Hindlimb muscle (tissue), 1 donor: ENCODE results near the gene PEAK3. TPM values are rescaled to one million over a fixed set of nuclear protein-coding genes. Genes with fewer than 3 reads are reported as not detected.

ENCODE experiments used
- DNase-seq: peaks from one replicate; pipeline ENCODE4 v3.0.0-alpha.2; 2013
- polyA plus RNA-seq: library from polyadenylated mRNA; unstranded; fragments of 120-200 nt; gene quantifications from one replicate; pipeline ENCODE4 v1.2.1, GENCODE V29; 2013; ENCODE audit not compliant: insufficient read length

The PEAK3 gene
- polyA plus RNA-seq, 1 donor, result not detected

DNA sequence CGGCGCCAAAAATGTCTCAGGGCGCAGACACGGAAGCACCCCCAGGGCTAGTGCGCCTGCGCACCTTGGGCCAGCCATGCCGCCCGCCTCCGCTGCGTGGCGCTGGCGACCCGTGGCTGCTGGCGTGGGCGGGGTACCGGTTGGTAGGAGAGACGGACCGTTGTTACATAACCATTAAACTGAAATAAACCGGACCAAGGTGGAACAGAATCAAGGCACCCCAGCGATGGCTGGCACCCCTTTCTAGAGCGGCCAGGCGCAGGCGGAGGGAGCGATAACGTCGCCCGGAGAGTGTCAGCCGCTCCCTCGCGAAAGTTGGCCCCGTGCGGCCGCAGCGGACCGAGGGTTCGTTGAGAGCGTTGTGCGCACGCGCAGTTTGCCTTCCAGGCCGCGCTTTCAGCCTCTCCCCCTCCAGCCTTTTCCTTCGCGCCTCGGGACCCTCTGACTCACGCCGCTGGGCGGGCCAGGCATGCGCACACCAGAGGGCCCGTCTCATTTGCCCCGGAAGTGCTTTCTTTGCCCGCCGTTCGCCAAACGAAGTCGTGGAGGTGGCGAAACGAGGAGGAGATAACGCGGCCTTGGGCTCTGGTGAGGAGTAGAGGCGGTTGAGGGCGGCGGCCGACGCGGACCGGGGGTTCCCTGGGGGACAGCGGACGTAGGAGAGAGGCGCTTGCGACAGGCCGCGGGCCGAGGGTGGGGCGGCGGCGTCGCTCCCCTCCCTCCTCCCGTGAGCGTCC is 45.5 kb downstream of the PEAK3 start, which contains the start of the genes PLEKHJ1 and SF3A2:
Gene PLEKHJ1, minus strand, starts transcription at position 16 of the 737 bp plus-strand sequence. CDS start 81 bp downstream, outside the sequence.
Gene SF3A2, plus strand, starts transcription at position 511 of the 737 bp plus-strand sequence. CDS start 6,595 bp downstream, outside the sequence.
- peak; percentile 99 for DNase-seq

- DNase-seq, result no peak
These were observed 46.0 kb downstream of the PEAK3 start for GRCh38 chr19:2236064-2236313.

- no peak for DNase-seq
These were observed 46.5 kb downstream of the PEAK3 start for GRCh38 chr19:2235381-2236063.

DNA sequence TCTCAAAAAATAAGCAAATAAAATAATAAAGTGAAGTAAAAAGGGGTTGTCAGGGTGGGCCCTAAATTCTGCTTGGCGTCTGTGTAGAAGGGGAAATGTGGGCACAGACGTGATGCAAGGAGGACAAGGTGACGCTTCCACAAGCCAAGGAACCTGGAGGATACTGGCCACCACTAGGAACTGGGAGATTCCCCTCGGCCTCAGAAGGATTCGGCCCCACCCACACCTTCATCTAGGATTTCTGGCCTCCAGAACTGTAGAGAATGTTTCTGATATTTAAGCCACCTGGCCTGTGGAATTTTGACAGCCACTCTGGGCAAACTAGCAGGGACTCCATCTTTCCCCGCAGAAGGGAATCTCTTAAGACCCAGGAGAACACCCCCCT is 47.0 kb downstream of the PEAK3 start:
- DNase-seq, result no peak

DNA sequence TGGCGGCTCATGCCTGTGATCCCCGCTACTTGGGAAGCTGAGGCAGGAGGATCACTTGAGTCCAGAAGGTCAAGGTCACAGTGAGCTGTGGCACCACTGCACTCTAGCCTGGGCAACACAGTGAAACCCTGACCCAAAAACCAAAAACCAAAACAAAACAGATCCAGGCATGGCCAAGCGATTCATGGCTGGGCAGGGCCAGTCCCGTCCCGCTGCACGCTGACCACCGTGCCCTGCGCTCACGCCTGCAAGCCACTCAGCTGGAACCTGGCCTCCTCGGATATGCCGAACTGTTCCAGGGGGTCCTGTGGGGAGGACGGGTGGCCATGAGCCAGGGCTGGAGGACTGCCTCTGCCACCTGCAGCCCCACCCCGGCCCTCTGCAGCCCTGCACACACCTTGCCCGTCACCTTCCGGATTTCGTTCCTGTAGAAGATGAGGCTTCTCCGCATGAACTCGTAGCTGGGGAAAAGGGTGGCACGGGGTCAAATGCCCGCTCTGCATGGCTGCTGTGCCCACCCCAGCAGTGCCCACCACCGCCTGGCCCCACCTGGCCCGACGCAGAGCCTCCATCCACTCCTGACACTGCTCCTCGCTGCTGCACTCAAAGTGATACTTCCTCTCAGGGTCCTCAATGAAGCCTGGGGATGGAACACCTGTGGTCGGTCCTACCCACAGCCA is 48.2 kb downstream of the PEAK3 start:
- no peak for DNase-seq

GRCh38 chr19:2232286-2233151 is 49.5 kb downstream of the PEAK3 start:
- DNase-seq, result no peak

DNA sequence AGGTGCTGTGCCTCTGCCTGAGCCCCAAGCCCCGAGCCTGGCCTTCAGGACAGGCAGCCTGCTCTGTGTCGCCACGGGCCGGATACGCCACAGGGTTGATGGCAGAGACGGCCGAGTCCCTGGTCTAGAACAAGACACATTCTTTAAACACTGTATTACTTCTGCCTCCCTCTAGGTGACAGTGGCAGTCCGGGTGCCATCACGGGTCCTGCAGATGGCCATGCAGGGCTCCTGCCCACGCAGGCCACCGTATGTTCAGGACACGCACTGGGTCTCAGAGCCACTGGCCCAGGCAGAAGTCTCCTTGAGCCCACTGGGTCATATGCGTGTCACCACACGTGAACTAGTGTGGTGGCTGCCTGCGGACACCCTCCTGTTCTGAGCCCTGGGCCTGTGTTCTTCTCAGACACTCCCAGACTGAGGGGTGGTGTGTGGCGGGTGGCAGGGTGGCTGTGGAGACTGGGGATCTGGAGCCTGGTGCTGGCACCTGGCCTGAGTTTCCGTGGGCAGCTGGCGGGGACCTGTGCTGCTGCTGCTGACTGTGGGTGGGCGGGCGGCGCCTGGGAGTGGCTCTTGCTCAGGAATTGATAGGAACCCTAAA is 50.3 kb downstream of the PEAK3 start:
- DNase-seq, result no peak

GRCh38 chr19:2230807-2231533 is 51.0 kb downstream of the PEAK3 start:
- no peak for DNase-seq

DNA sequence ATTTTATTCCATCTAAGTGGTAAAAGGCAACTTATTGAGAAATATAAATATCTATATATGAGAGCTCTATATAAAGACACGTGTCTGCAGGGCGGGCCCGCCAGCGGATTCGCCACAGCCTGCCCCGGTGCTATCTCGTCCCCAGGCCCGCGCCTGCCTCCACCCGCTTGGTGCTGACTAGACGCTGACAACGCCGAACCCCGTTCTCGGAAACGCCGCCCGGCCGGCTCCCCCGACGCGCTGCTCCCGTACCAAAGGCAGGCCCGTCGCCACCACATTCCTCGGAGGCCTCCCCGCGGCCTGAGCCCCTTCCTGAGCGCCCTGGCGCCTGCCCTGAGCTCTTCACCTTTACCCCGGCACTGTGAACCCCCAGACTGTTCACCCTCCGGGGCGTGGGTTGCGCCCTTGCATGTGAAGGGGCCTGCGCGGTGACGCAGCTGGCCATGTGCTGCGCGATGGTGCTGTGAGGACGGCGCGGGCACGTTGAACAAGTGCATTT is 51.9 kb downstream of the PEAK3 start:
- DNase-seq, result no peak

- DNase-seq, result no peak
These were observed 52.6 kb downstream of the PEAK3 start for GRCh38 chr19:2229103-2230032.

- no peak for DNase-seq
These were observed 53.6 kb downstream of the PEAK3 start for GRCh38 chr19:2228157-2229030.

- no peak for DNase-seq
These were observed 54.4 kb downstream of the PEAK3 start for GRCh38 chr19:2227415-2228156.

DNA sequence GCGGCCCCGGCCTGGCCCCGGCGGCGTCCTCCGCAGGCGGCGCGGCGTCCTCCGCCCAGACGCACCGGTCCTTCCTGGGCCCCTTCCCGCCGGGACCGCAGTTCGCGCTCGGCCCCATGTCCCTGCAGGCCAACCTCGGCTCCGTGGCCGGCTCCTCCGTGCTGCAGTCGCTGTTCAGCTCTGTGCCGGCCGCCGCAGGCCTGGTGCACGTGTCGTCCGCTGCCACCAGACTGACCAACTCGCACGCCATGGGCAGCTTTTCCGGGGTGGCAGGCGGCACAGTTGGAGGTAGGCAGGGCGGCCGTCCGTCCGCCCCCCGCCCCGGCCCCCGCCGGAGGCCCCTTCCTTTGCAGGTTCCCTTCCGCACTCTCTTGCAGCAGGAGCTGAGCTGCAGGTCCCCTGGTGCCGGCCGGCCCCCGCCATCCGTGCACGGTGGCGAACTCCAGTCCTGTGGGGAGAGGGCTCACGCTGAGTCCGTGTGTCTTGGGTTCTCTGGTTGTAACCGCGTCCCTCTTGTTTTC is 55.1 kb downstream of the PEAK3 start:
- DNase-seq, result no peak

DNA sequence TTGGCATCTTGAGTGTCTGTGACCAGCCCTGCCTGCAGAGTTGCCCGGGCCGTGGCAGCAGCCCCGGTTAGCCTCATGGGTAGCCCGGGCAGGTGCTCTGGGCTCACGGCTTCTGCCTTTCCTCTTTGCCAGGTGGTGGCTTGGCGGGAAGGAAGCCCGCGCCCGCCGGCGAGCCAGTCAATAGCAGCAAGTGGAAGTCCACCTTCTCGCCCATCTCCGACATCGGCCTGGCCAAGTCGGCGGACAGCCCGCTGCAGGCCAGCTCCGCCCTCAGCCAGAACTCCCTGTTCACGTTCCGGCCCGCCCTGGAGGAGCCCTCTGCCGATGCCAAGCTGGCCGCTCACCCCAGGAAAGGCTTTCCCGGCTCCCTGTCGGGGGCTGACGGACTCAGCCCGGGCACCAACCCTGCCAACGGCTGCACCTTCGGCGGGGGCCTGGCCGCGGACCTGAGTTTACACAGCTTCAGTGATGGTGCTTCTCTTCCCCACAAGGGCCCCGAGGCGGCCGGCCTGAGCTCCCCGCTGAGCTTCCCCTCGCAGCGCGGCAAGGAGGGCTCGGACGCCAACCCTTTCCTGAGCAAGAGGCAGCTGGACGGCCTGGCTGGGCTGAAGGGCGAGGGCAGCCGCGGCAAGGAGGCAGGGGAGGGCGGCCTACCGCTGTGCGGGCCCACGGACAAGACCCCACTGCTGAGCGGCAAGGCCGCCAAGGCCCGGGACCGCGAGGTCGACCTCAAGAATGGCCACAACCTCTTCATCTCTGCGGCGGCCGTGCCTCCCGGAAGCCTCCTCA is 55.7 kb downstream of the PEAK3 start:
- no peak for DNase-seq

DNA sequence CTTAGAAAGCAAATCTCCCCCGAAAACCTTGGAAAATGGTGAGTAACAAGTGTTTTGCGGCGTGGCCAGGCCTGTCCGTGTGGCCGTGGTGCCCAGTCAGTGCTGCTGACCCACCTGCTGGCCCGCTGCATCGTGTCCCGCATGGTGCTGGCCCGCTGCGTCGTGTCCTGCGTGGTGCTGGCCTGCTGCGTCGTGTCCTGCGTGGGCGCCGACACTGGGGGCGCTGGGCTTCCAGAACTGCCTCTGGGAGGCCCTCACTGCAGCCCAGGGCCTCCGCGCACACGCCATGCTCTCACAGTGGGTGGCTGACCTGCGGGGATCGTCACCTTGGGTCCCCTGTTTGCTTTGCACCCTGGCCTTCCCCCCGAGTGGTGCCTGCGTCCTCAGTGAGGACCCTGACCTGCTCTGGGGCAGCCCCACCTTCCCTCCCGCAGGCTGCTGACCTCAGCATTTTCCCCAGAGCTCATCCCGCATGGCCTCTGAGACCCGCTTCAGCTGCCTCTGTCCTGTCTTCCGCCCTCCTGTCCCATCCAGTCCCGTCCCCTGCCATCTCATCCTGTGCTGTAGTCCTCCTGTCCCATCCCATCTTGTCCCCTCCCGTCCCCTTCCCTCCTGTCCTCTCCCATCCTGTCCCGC is 56.4 kb downstream of the PEAK3 start:
- no peak for DNase-seq

DNA sequence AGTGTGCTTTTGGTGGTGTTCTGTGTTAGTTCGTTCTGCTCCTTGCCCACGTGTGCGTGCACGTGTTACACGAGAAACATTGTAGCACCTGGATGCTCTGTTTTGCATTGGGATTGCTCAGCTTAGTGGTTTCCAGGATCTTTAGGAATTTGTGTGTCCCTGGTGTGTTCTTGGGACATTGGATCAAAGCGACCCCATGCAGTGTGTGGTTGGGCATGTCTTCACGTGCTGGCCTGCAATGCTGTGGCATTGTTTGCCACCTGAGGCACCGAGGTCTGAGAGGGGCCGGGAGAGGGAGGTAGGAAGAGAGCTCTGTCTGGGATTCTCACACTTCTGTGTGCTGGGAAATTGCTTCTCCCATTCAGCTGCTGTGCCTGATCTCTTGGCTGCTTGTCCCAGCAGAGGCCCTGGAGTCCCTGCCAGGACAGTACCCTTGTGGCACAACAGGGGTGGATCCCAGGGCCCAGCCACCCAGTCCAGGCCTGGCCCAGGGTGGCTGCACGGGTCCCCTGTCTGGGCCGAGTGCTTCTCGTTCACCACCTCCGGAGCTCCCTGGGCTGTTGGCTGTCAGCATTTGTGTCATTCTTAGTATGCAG is 57.1 kb downstream of the PEAK3 start:
- DNase-seq, result no peak
